Measurements from ENCODE around the gene ARHGAP40. TPM values are rescaled to one million over a fixed set of nuclear protein-coding genes. Genes with fewer than 3 reads are reported as not detected.

Gene ARHGAP40
- total RNA-seq, 1 donor from 2014 or later: 1.1 TPM

DNA sequence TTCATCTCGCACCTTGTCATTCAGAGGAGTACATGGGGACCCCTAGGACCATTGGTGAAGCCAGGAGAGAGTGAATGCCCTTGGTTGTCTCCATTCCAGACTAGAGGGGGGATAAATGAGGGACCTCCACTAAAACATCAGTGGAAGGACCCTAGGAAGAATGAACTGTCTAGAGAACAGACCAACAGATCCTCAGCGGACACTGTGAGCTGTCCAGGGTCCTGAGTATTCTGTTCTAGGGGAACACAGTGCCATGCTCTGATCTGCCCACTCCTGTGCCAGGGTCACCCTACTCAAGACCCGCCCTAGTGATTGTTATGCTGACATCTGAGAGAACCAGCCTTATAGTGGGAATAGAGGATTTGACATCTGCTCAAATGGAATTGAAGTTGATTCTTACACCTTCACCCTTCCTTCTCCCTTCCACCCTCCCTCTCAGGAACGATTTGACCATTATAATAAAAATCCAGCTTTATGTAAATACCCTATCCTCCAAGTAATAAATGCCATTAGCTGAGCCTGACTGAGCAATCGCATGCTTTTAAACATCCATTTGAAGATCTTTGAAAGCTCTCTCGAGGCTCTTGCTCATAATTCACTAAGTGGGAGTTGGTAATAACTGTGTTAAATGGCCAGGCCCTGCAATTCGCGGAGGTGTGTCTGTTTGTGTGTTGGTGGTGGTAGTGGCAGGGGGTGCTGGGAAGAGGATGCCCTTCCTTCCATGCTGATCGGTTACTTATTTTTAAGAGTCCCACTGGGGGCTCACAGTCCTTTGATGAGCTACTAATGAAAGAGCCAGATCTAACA is 79.1 kb downstream of the ARHGAP40 start:
- Histone ChIP-seq H3K4me3 (ENCODE audit: low read depth, low read length) (no peak overlapping the region), H3K27me3 (ENCODE audit: control insufficient read depth, insufficient read depth, low read length) (no peaks in the 10 kb centered on the region), H3K36me3 (ENCODE audit: control insufficient read depth, insufficient read depth, low read length) (no peaks in the 10 kb centered on the region)
- DNase-seq (ENCODE audit: low read depth) (peak; percentile 25), FAIRE-seq (no peak)
- TF ChIP-seq, protein P1, sequence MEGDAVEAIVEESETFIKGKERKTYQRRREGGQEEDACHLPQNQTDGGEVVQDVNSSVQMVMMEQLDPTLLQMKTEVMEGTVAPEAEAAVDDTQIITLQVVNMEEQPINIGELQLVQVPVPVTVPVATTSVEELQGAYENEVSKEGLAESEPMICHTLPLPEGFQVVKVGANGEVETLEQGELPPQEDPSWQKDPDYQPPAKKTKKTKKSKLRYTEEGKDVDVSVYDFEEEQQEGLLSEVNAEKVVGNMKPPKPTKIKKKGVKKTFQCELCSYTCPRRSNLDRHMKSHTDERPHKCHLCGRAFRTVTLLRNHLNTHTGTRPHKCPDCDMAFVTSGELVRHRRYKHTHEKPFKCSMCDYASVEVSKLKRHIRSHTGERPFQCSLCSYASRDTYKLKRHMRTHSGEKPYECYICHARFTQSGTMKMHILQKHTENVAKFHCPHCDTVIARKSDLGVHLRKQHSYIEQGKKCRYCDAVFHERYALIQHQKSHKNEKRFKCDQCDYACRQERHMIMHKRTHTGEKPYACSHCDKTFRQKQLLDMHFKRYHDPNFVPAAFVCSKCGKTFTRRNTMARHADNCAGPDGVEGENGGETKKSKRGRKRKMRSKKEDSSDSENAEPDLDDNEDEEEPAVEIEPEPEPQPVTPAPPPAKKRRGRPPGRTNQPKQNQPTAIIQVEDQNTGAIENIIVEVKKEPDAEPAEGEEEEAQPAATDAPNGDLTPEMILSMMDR (IDR thresholded peaks at IDR 0.05; ENCODE audit: insufficient read depth, low read length, severe bottlenecking): no peak

- Histone ChIP-seq H3K27me3 (ENCODE audit: control insufficient read depth, insufficient read depth, low read length) (no peaks in the 10 kb centered on the region), H3K4me3 (ENCODE audit: low read depth, low read length) (no peak overlapping the region), H3K36me3 (ENCODE audit: control insufficient read depth, insufficient read depth, low read length) (no peaks in the 10 kb centered on the region)
- TF ChIP-seq, protein P1 (IDR thresholded peaks at IDR 0.05; ENCODE audit: insufficient read depth, low read length, severe bottlenecking): no peak
- DNase-seq (ENCODE audit: low read depth): no peak
- no peak for FAIRE-seq
These were observed 83.7 kb downstream of the ARHGAP40 start for GRCh38 chr20:38685271-38685670.

- DNase-seq (ENCODE audit: low read depth): peak; percentile 30
- Histone ChIP-seq H3K36me3 (ENCODE audit: control insufficient read depth, insufficient read depth, low read length) (no peaks in the 10 kb centered on the region), H3K4me3 (ENCODE audit: low read depth, low read length) (no peak overlapping the region), H3K27me3 (ENCODE audit: control insufficient read depth, insufficient read depth, low read length) (no peaks in the 10 kb centered on the region)
- peak; percentile 64 for FAIRE-seq
- TF ChIP-seq, protein P1 (IDR thresholded peaks at IDR 0.05; ENCODE audit: insufficient read depth, low read length, severe bottlenecking): no peak
These were observed 84.4 kb downstream of the ARHGAP40 start for GRCh38 chr20:38685853-38686473.

DNA sequence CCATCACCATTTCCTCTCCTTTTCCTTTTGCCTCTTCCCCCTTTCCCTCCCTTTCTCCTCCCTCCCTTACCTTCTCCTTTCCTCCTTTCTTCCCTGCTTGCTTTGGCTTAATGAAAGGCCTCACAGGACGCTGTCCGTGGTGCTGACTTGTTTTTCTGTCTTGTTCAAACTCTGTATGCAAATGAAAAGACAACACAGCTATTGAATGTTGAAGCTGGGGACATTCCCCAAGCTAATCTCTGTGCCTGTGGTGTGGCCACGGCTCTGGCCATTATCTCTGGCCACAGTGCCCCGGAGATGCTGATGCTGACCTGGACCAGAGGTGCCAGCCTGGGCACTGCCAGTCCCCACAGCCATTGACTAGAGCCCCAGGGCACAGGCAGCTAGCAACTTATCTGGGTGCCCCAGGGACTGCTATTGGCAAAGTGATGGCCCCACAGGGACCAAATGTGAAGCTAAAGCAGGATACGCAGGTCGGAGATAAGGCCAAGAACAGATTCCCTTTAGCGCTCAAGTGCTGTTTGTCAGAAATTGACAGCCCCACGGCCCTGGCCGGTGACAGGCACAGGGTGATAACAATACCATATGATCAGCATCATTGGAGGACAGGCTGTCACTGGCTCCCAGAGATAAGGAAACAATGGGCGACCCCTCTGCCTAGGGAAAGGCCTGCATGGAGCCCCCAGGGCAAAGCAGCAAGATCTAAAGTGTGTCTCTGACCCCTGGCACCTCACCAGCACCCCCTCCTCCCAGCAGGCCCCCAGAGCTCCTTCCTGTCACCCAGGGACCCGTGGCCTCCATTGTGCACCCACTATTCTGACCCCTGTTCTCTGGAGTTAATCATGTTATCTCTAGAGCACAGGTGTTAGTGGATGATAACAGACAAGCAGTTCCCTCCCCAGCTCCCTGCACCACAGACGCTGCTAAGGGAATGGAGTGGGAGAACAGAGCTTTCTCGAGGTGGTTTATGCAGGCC is 91.1 kb downstream of the ARHGAP40 start:
- FAIRE-seq: peak; percentile 13
- Histone ChIP-seq H3K36me3 (ENCODE audit: control insufficient read depth, insufficient read depth, low read length) (no peaks in the 10 kb centered on the region), H3K4me3 (ENCODE audit: low read depth, low read length) (no peak overlapping the region), H3K27me3 (ENCODE audit: control insufficient read depth, insufficient read depth, low read length) (no peaks in the 10 kb centered on the region)
- peak; percentile 55 for DNase-seq (ENCODE audit: low read depth)
- TF ChIP-seq, protein P1 (IDR thresholded peaks at IDR 0.05; ENCODE audit: insufficient read depth, low read length, severe bottlenecking): no peak

- Histone ChIP-seq H3K27me3 (ENCODE audit: control insufficient read depth, insufficient read depth, low read length) (no peaks in the 10 kb centered on the region), H3K36me3 (ENCODE audit: control insufficient read depth, insufficient read depth, low read length) (no peaks in the 10 kb centered on the region), H3K4me3 (ENCODE audit: low read depth, low read length) (no peak overlapping the region)
- no peak for DNase-seq (ENCODE audit: low read depth)
- FAIRE-seq: no peak
- TF ChIP-seq, protein P1 (IDR thresholded peaks at IDR 0.05; ENCODE audit: insufficient read depth, low read length, severe bottlenecking): no peak
These were observed 95.7 kb downstream of the ARHGAP40 start for GRCh38 chr20:38697306-38697705.

Data from bronchial epithelial cell (primary cell).